GM12891 (cell line): ENCODE measurements around the gene GRIK1.

Experiments
- POLR2A ChIP-seq: IDR thresholded peaks from 2 replicates; pipeline ENCODE4 v1.6.1; 2011; ENCODE audit warnings: low read depth, low read length, control low read depth
- POLR2AphosphoS5 ChIP-seq: IDR thresholded peaks from 2 replicates; pipeline ENCODE4 v1.6.1; 2011; ENCODE audit warnings: low read depth, low read length, control low read depth
- TAF1 ChIP-seq: IDR thresholded peaks from 2 replicates; pipeline ENCODE4 v1.6.1; 2011; ENCODE audit warnings: low read depth, low read length, control low read depth

- TF ChIP-seq POLR2A (no peak), POLR2AphosphoS5 (no peak), TAF1 (no peak)
Measured at GRCh38 chr21:29676395-29676794, 263.4 kb downstream of the GRIK1 start.
